HepG2 (cell line): ENCODE measurements around the gene DGKD. TPM values are rescaled to one million over a fixed set of nuclear protein-coding genes. Genes with fewer than 3 reads are reported as not detected.

Experiments
- ATAC-seq: fragments of 200-7000 bp; cut with Tn5 transposase; 3 replicates; pipeline ENCODE4 v1.9.1; 2020; ENCODE audit warnings: mild to moderate bottlenecking, moderate library complexity
- BruUV-seq: library from RNA; stranded (reverse); fragments of 400-500 nt; replicated peaks from 2 replicates; lab custom pipeline; 2021; lab: Mats Ljungman, UMichigan
- CTCF ChIA-PET: fragments of 300-600 bp; formaldehyde crosslinking; extraction: SDS; loops from one replicate; lab custom pipeline; 2021; ENCODE audit warnings: low total read pairs, inconsistent platforms, low intra/inter-chr PET ratio; lab: Yijun Ruan, JAX
- POLR2A ChIA-PET: fragments of 350-600 bp; sonication (Branson Sonifier 250); formaldehyde crosslinking; loops from one replicate; lab custom pipeline; 2020; ENCODE audit warnings: antibody characterized with exemption, inconsistent platforms; lab: Yijun Ruan, JAX
- DNase-seq: peaks from one replicate; pipeline ENCODE4 v3.0.0-alpha.2; 2015; ENCODE audit warnings: low spot score
- FAIRE-seq: peaks from 3 replicates; lab custom pipeline; 2011; peaks lifted over from hg19 to GRCh38; lab: Jason Lieb, UNC
- H2AFZ ChIP-seq: one replicate; pipeline ENCODE4 v1.6.1; 2011; ENCODE audit warnings: low read length, inconsistent platforms
- H3K27ac ChIP-seq: fragments of 300-600 bp; 3 replicates; pipeline ENCODE4 v1.8.0; 2011; ENCODE audit warnings: mixed run types, mild to moderate bottlenecking, mixed read lengths, low read length, inconsistent platforms; ENCODE audit not compliant: insufficient read depth; ENCODE audit errors: extremely low read length
- H3K27me3 ChIP-seq, 2 experiments: fragments of 200-600 bp in 1 of 2; 2 replicates in 1 of 2; 3 replicates in 1 of 2; pipeline versions ENCODE4 v1.6.0 to v1.8.0; 2011; ENCODE audit warnings: low read length in 2 of 2, mild to moderate bottlenecking in 2 of 2, moderate library complexity in 2 of 2, inconsistent platforms in 1 of 2; ENCODE audit not compliant: insufficient read depth in 2 of 2, control insufficient read depth in 1 of 2
- H3K36me3 ChIP-seq, 2 experiments: fragments of 200-600 bp in 1 of 2; replicated peaks in 1 of 2; 2 replicates in 1 of 2; 3 replicates in 1 of 2; pipeline versions ENCODE4 v1.5.1 to v1.8.0; 2011; ENCODE audit warnings: low read length in 2 of 2, inconsistent platforms in 1 of 2; ENCODE audit not compliant: insufficient read depth in 2 of 2, control insufficient read depth in 1 of 2
- H3K4me1 ChIP-seq: 2 replicates; pipeline ENCODE4 v1.5.1; 2012; ENCODE audit warnings: low read length, inconsistent platforms; ENCODE audit not compliant: insufficient read depth
- H3K4me2 ChIP-seq: 2 replicates; pipeline ENCODE4 v1.6.0; 2011; ENCODE audit warnings: low read depth, low read length, inconsistent platforms
- H3K4me3 ChIP-seq, 3 experiments: fragments of 200-600 bp in 1 of 3; sonication (generic), shearing (Covaris generic) in 1 of 3; replicated peaks in 1 of 3; 2 replicates each; pipeline ENCODE4 v1.5.1; 2011 to 2016; ENCODE audit warnings: low read length in 3 of 3, inconsistent platforms in 2 of 3, low read depth in 2 of 3, mild to moderate bottlenecking in 2 of 3, control low read depth in 1 of 3, mixed read lengths in 1 of 3; ENCODE audit not compliant: insufficient read depth in 1 of 3
- H3K79me2 ChIP-seq: one replicate; pipeline ENCODE4 v1.6.1; 2011; ENCODE audit warnings: low read length, inconsistent platforms; ENCODE audit not compliant: insufficient read depth
- H3K9ac ChIP-seq: 2 replicates; pipeline ENCODE4 v1.6.0; 2011; ENCODE audit warnings: mild to moderate bottlenecking, low read depth, low read length, inconsistent platforms; ENCODE audit not compliant: insufficient read depth
- H3K9me3 ChIP-seq: 2 replicates; pipeline ENCODE4 v1.5.1; 2012; ENCODE audit warnings: mild to moderate bottlenecking, low read length
- H4K20me1 ChIP-seq: 2 replicates; pipeline ENCODE4 v1.6.0; 2011; ENCODE audit warnings: inconsistent platforms, mild to moderate bottlenecking, low read length, moderate library complexity; ENCODE audit not compliant: insufficient read depth
- CREBL2 ChIP-seq: sonication (generic); formaldehyde crosslinking; IDR thresholded peaks from 2 replicates; pipeline ENCODE4 v1.8.1; 2023; ENCODE audit warnings: missing genetic modification reagents, mild to moderate bottlenecking, borderline replicate concordance
- FOSL2 ChIP-seq: sonication (generic); formaldehyde crosslinking; IDR thresholded peaks from 2 replicates; pipeline ENCODE4 v1.4.0; 2020; ENCODE audit warnings: missing genetic modification reagents
- FOXK2 ChIP-seq: fragments of 450-650 bp; IDR thresholded peaks from 2 replicates; pipeline ENCODE4 v1.6.1; 2016
- FOXO1 ChIP-seq: sonication (generic); formaldehyde crosslinking; IDR thresholded peaks from 2 replicates; pipeline ENCODE4 v1.4.0; 2020; ENCODE audit warnings: missing genetic modification reagents
- HMG20B ChIP-seq: conservative IDR thresholded peaks from 2 replicates; pipeline ENCODE4 v1.6.1; 2016; ENCODE audit warnings: missing genetic modification reagents, missing compliant biosample characterization
- KDM5B ChIP-seq: sonication (generic); formaldehyde crosslinking; IDR thresholded peaks from 2 replicates; pipeline ENCODE4 v1.4.0; 2020; ENCODE audit warnings: missing genetic modification reagents, mild to moderate bottlenecking, borderline replicate concordance
- LBX2 ChIP-seq: sonication (generic); formaldehyde crosslinking; IDR thresholded peaks from 2 replicates; pipeline ENCODE4 v1.5.0; 2020; ENCODE audit warnings: missing genetic modification reagents, mild to moderate bottlenecking, borderline replicate concordance
- MED13 ChIP-seq: sonication (generic); formaldehyde crosslinking; IDR thresholded peaks from 2 replicates; pipeline ENCODE4 v1.5.0; 2020; ENCODE audit warnings: missing genetic modification reagents
- MED8 ChIP-seq: sonication (generic); formaldehyde crosslinking; IDR thresholded peaks from 2 replicates; pipeline ENCODE4 v1.8.1; 2023; ENCODE audit warnings: mild to moderate bottlenecking, missing genetic modification reagents; ENCODE audit not compliant: insufficient replicate concordance
- NFYC ChIP-seq: IDR thresholded peaks from 2 replicates; pipeline ENCODE4 v1.6.1; 2016; ENCODE audit warnings: missing genetic modification reagents, missing compliant biosample characterization
- RNF219 ChIP-seq: sonication (generic); formaldehyde crosslinking; IDR thresholded peaks from 2 replicates; pipeline ENCODE4 v1.5.0; 2020; ENCODE audit warnings: mild to moderate bottlenecking, missing genetic modification reagents
- TCF7L2 ChIP-seq: IDR thresholded peaks from 2 replicates; pipeline ENCODE4 v1.6.1; 2011; ENCODE audit warnings: mild to moderate bottlenecking, low read depth, low read length, moderate library complexity
- ZNF234 ChIP-seq: sonication (generic); formaldehyde crosslinking; conservative IDR thresholded peaks from 2 replicates; pipeline ENCODE4 v1.5.1; 2020; ENCODE audit warnings: mild to moderate bottlenecking, missing genetic modification reagents
- ZNF430 ChIP-seq: sonication (generic); formaldehyde crosslinking; IDR thresholded peaks from 2 replicates; pipeline ENCODE4 v1.9.0; 2021; ENCODE audit warnings: mild to moderate bottlenecking, missing genetic modification reagents
- ZNF557 ChIP-seq: sonication (generic); formaldehyde crosslinking; IDR thresholded peaks from 2 replicates; pipeline ENCODE4 v1.4.0; 2020; ENCODE audit warnings: missing genetic modification reagents
- ZNF652 ChIP-seq: IDR thresholded peaks from 2 replicates; pipeline ENCODE4 v1.6.1; 2016; ENCODE audit warnings: low read depth, borderline replicate concordance
- ZNF713 ChIP-seq: sonication (generic); formaldehyde crosslinking; IDR thresholded peaks from 2 replicates; pipeline ENCODE4 v1.4.0; 2020; ENCODE audit warnings: mild to moderate bottlenecking, missing genetic modification reagents
- whole genome bisulfite sequencing: methylation state at CpG from one replicate; pipeline ENCODE4 v1.1.6; 2017; ENCODE audit warnings: low lambda C conversion rate; 5-methylcytosine and 5-hydroxymethylcytosine counted together
- in situ Hi-C: cut with HindIII; loops from 2 replicates; pipeline ENCODE4 v1.10.0; 2017; ENCODE audit warnings: low pct_unique_long_range_greater_than_20kb; ENCODE audit not compliant: extremely low pct_ligation_motif_present
- intact Hi-C: fragments of 100-400 bp; cut with micrococcal nuclease; formaldehyde crosslinking; loops from one replicate; pipeline ENCODE4 v1.10.0; 2022; ENCODE audit not compliant: unreplicated experiment
- polyA plus RNA-seq, 8 experiments: library from polyadenylated mRNA; depleted of rRNA in 3 of 8; stranded (reverse) in 7 of 8; unstranded in 1 of 8; fragments of >200 nt; fragmentation: Illumina TruSeq in 4 of 8; extraction: Trizol in 4 of 8; gene quantifications; 2 replicates each; pipeline versions ENCODE4 v1.2.1 to v1.2.3, GENCODE V29; 2011 to 2016; ENCODE audit warnings: low read depth in 4 of 8, missing spikeins in 1 of 8, mixed read lengths in 1 of 8; ENCODE audit not compliant: insufficient read depth in 1 of 8
- total RNA-seq, 5 experiments: library from RNA; depleted of rRNA; stranded (reverse); fragments of >200 nt; fragmentation: Illumina TruSeq; extraction: Trizol; gene quantifications; 2 replicates each; pipeline ENCODE4 v1.2.3, GENCODE V29; 2016; ENCODE audit warnings: low read depth in 1 of 5

DGKD gene
- total and polyA plus RNA-seq, 2 of the 13 experiments (the other 11 are each of a cell fraction or from before 2014, with no cell fraction given) = 24.5 to 33.2 TPM

- no peak overlapping the region for H3K9ac ChIP-seq
- TF ChIP-seq ZNF652 (no peak), LBX2 (CRISPR knock-in tag) (no peak), ZNF713 (CRISPR knock-in tag) (no peak), FOXK2 (no peak), MED8 (CRISPR knock-in tag) (no peak), NFYC (no peak), ZNF234 (CRISPR knock-in tag) (no peak), HMG20B (CRISPR knock-in tag) (no peak), KDM5B (CRISPR knock-in tag) (no peak), TCF7L2 (no peak), MED13 (CRISPR knock-in tag) (no peak), RNF219 (CRISPR knock-in tag) (no peak), FOXO1 (CRISPR knock-in tag) (no peak), ZNF430 (CRISPR knock-in tag) (no peak), ZNF557 (CRISPR knock-in tag) (no peak), FOSL2 (CRISPR knock-in tag) (no peak), CREBL2 (CRISPR knock-in tag) (no peak)
- intact Hi-C loops (no loop called here), in situ Hi-C loops (loop anchor here (25.0 kb wide), 1 partner anchor 520 kb away; no protein-coding TSS in a partner anchor)
- H3K9me3 ChIP-seq = no peaks in the 10 kb centered on the region
- DNase-seq = no peak
- H4K20me1 ChIP-seq = no peaks in the 10 kb centered on the region
- H3K79me2 ChIP-seq = no peaks in the 10 kb centered on the region
- BruUV-seq = no TSS peak
- no peak overlapping the region for H2AFZ ChIP-seq
- peaks cover 13% of the 10 kb centered on the region for H3K4me1 ChIP-seq
- H3K4me3 ChIP-seq = no peak overlapping the region
- no peak overlapping the region for H3K4me2 ChIP-seq
- H3K27ac ChIP-seq = no peak overlapping the region
- FAIRE-seq = no peak
- POLR2A ChIA-PET = no interaction called here
- H3K27me3 ChIP-seq = peaks cover 4 to 49% of the 10 kb centered on the region in 2 experiments; a peak in 4 of 5 replicates
- ATAC-seq = no peak
- WGBS = 32% methylated on average over 7 of the region's 7 CpGs
- H3K36me3 ChIP-seq = no peaks in the 10 kb centered on the region
- CTCF ChIA-PET = no interaction called here
Measured at GRCh38 chr2:233317196-233317943, 36.9 kb upstream of the DGKD start.
